GM12878 (cell line): ENCODE measurements around the gene NLRP6. TPM values are rescaled to one million over a fixed set of nuclear protein-coding genes. Genes with fewer than 3 reads are reported as not detected.
A peak's percentile ranks its signal among the peaks of the same experiment; 100 is the strongest.

Source experiments
- ATAC-seq: fragments of 200-7000 bp; cut with Tn5 transposase; 3 replicates; pipeline ENCODE4 v1.9.1; 2020; ENCODE audit warnings: mild to moderate bottlenecking, moderate library complexity
- BruUV-seq: library from RNA; stranded (reverse); fragments of 400-500 nt; replicated peaks from 2 replicates; lab custom pipeline; 2021; lab: Mats Ljungman, UMichigan
- CTCF ChIA-PET: fragments of 300-600 bp; sonication (Branson Sonifier 250); formaldehyde crosslinking; extraction: SDS; loops from one replicate; lab custom pipeline; 2021; ENCODE audit warnings: inconsistent platforms; lab: Yijun Ruan, JAX
- POLR2A ChIA-PET: fragments of 350-600 bp; formaldehyde crosslinking; extraction: SDS; loops from one replicate; lab custom pipeline; 2021; ENCODE audit warnings: inconsistent platforms; lab: Charles Lee
- RAD21 ChIA-PET: fragments of 300-600 bp; sonication (Branson Sonifier 250); formaldehyde crosslinking; loops from one replicate; lab custom pipeline; 2023; ENCODE audit warnings: antibody characterized with exemption; ENCODE audit not compliant: unreplicated experiment; lab: Charles Lee
- SMC1A ChIA-PET: fragments of 300-600 bp; sonication (Branson Sonifier 250); formaldehyde crosslinking; loops from one replicate; lab custom pipeline; 2023; ENCODE audit not compliant: unreplicated experiment, uncharacterized antibody; lab: Charles Lee
- DNase-seq: peaks from one replicate; pipeline ENCODE4 v3.0.0-alpha.2; 2011; ENCODE audit warnings: low read depth, low spot score
- FAIRE-seq: peaks from 3 replicates; lab custom pipeline; 2011; peaks lifted over from hg19 to GRCh38; lab: Jason Lieb, UNC
- H2AFZ ChIP-seq: 2 replicates; pipeline ENCODE4 v1.6.0; 2011; ENCODE audit warnings: low read depth, low read length, control low read depth; ENCODE audit not compliant: control insufficient read depth
- H3K27ac ChIP-seq: 2 replicates; pipeline ENCODE4 v1.5.1; 2011; ENCODE audit warnings: control low read depth; ENCODE audit not compliant: control insufficient read depth, insufficient read depth
- H3K27me3 ChIP-seq, 2 experiments: replicated peaks in 1 of 2; 2 replicates each; pipeline versions ENCODE4 v1.6.0 to v1.6.1; 2011; ENCODE audit warnings: low read length in 1 of 2; ENCODE audit not compliant: control insufficient read depth in 2 of 2, insufficient read depth in 2 of 2
- H3K36me3 ChIP-seq, 2 experiments: 2 replicates each; pipeline ENCODE4 v1.5.1; 2011; ENCODE audit warnings: low read length in 1 of 2; ENCODE audit not compliant: control insufficient read depth in 2 of 2, insufficient read depth in 2 of 2
- H3K4me1 ChIP-seq: 2 replicates; pipeline ENCODE4 v1.6.1; 2011; ENCODE audit warnings: mild to moderate bottlenecking, low read length, moderate library complexity, mixed read lengths; ENCODE audit not compliant: control insufficient read depth, insufficient read depth
- H3K4me2 ChIP-seq: 2 replicates; pipeline ENCODE4 v1.6.0; 2011; ENCODE audit warnings: control low read depth; ENCODE audit not compliant: control insufficient read depth, insufficient read depth
- H3K4me3 ChIP-seq: fragments of 200-600 bp; sonication (generic); 2 replicates; pipeline ENCODE4 v1.5.1; 2016
- H3K79me2 ChIP-seq: 2 replicates; pipeline ENCODE4 v1.6.0; 2011; ENCODE audit warnings: low read length; ENCODE audit not compliant: control insufficient read depth, insufficient read depth
- H3K9ac ChIP-seq: 2 replicates; pipeline ENCODE4 v1.8.0; 2011; ENCODE audit warnings: low read length, control low read depth, mixed read lengths; ENCODE audit not compliant: control insufficient read depth, insufficient read depth
- H3K9me3 ChIP-seq: replicated peaks from 3 replicates; pipeline ENCODE4 v1.5.1; 2011; ENCODE audit warnings: mild to moderate bottlenecking, low read length; ENCODE audit not compliant: control insufficient read depth, insufficient read depth
- H4K20me1 ChIP-seq: 2 replicates; pipeline ENCODE4 v1.6.0; 2011; ENCODE audit not compliant: control insufficient read depth, insufficient read depth
- EZH2 ChIP-seq: IDR thresholded peaks from 2 replicates; pipeline ENCODE4 v1.6.1; 2012; ENCODE audit warnings: low read depth, mild to moderate bottlenecking, control low read depth, inconsistent platforms, low read length, borderline replicate concordance; ENCODE audit not compliant: control insufficient read depth
- FOXM1 ChIP-seq: IDR thresholded peaks from 2 replicates; pipeline ENCODE4 v1.6.1; 2012; ENCODE audit warnings: low read depth, mild to moderate bottlenecking, inconsistent platforms, low read length, moderate library complexity
- HDAC6 ChIP-seq: fragments of 200-600 bp; sonication (generic); IDR thresholded peaks from one replicate; pipeline ENCODE4 v1.8.0; 2017; ENCODE audit warnings: antibody characterized with exemption; ENCODE audit not compliant: unreplicated experiment
- MTA3 ChIP-seq: IDR thresholded peaks from 2 replicates; pipeline ENCODE4 v1.6.1; 2012; ENCODE audit warnings: low read length, inconsistent platforms, borderline replicate concordance
- SMAD5 ChIP-seq: IDR thresholded peaks from 2 replicates; pipeline ENCODE4 v1.6.1; 2016; ENCODE audit warnings: antibody characterized with exemption, low read depth
- ZSCAN29 ChIP-seq: fragments of 450-650 bp; IDR thresholded peaks from 2 replicates; pipeline ENCODE4 v1.6.1; 2017; ENCODE audit warnings: mild to moderate bottlenecking, moderate library complexity
- WGBS: methylation state at CpG from one replicate; pipeline ENCODE4 v1.1.6; 2016; ENCODE audit warnings: low lambda C conversion rate; ENCODE audit not compliant: insufficient replicate concordance, insufficient coverage; ENCODE audit errors: missing lambda C conversion rate; 5-methylcytosine and 5-hydroxymethylcytosine counted together
- in situ Hi-C: fragments of 300-500 bp; cut with MboI; formaldehyde crosslinking; loops from 9 replicates; pipeline ENCODE4 v1.14.3; 2018; ENCODE audit warnings: mixed read lengths
- intact Hi-C: fragments of 100-400 bp; cut with micrococcal nuclease; formaldehyde crosslinking; loops from one replicate; pipeline ENCODE4 v1.14.2; 2022; ENCODE audit not compliant: unreplicated experiment
- polyA plus RNA-seq, 11 experiments: library from polyadenylated mRNA; depleted of rRNA in 4 of 11; unstranded in 6 of 11; stranded (reverse) in 5 of 11; fragments of >200 nt; fragmentation: Nextera tagmentation in 4 of 11; fragmentation: Illumina TruSeq in 1 of 11; extraction: Ambion mirVana in 4 of 11; extraction: Trizol in 1 of 11; gene quantifications; 1 replicate in 1 of 11; 2 replicates in 10 of 11; pipeline versions ENCODE4 v1.2.1 to v1.2.3, GENCODE V29; 2011 to 2016; ENCODE audit warnings: inconsistent platforms in 2 of 11, missing spikeins in 2 of 11, low read depth in 1 of 11
- total RNA-seq, 4 experiments: library from RNA; depleted of rRNA in 3 of 4; stranded (reverse); fragments of >200 nt in 3 of 4; fragmentation: Illumina TruSeq in 1 of 4; extraction: Trizol in 1 of 4; gene quantifications; 2 replicates each; pipeline versions ENCODE4 v1.2.1 to v1.2.3, GENCODE V29; 2013 to 2021
- TF ChIP-seq, protein P1 (sequence below): IDR thresholded peaks from 2 replicates; pipeline ENCODE4 v1.6.1; 2012; ENCODE audit warnings: low read depth, low read length, improper control_type of control experiment
- TF ChIP-seq, protein P2 (sequence below): fragments of 450-650 bp; IDR thresholded peaks from 2 replicates; pipeline ENCODE4 v1.6.1; 2018; ENCODE audit warnings: borderline replicate concordance, mild to moderate bottlenecking; ENCODE audit not compliant: partially characterized antibody
- TF ChIP-seq, protein P3 (sequence below): fragments of 150-350 bp; IDR thresholded peaks from 2 replicates; pipeline ENCODE4 v1.6.1; 2016; ENCODE audit warnings: low read depth, low read length

NLRP6 gene
- total and polyA plus RNA-seq, 10 of the 15 experiments (the other 5 are each of a cell fraction or from before 2014, with no cell fraction given): 0.03 to 0.11 TPM; not detected in 8

DNA sequence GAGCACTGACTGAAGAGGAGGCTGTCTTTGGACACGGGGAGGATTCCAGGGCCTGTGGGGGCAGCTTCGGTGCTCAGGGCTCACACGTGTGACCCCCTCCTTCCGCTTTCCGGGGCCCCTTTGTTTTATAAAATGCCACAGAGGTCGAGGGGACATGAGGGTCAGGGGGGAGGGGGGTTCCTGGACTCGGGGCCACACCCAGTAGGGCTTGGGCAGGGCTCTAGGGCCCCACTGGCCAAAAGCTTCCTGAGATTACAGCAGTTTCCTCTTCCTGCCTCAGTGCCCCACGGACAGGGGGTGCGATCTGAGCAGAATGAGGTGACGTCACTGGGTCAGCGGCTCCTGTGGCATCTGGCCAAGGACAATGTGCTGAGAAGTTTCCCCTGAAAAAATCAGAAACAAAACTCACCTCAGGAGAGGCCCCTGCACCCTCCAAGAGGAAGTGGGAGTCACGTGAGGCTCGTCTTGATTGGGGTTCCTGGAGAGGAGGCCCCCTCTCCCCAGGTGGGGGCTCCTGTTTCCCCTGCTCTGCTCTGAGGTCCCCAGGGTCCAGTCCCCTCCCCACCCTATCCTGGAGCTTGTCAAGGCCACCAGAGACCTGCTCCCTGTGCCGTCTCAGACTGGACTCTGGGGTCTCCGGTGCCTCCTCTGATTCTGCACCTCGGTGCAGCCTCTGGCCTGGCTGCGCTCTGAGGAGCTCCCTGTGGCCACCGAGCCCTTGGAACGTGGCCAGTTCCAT lies 48.8 kb downstream of the NLRP6 start (continued):
- TF ChIP-seq SMAD5 (0 out of 2 replicates have a peak, but pooled peaks have one; percentile 41), HDAC6 (no peak), ZSCAN29 (no peak), FOXM1 (peak; percentile 75)
- TF ChIP-seq, protein P1, sequence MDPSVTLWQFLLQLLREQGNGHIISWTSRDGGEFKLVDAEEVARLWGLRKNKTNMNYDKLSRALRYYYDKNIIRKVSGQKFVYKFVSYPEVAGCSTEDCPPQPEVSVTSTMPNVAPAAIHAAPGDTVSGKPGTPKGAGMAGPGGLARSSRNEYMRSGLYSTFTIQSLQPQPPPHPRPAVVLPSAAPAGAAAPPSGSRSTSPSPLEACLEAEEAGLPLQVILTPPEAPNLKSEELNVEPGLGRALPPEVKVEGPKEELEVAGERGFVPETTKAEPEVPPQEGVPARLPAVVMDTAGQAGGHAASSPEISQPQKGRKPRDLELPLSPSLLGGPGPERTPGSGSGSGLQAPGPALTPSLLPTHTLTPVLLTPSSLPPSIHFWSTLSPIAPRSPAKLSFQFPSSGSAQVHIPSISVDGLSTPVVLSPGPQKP: 0 out of 2 replicates have a peak, but pooled peaks have one; percentile 51
- TF ChIP-seq, protein P2, sequence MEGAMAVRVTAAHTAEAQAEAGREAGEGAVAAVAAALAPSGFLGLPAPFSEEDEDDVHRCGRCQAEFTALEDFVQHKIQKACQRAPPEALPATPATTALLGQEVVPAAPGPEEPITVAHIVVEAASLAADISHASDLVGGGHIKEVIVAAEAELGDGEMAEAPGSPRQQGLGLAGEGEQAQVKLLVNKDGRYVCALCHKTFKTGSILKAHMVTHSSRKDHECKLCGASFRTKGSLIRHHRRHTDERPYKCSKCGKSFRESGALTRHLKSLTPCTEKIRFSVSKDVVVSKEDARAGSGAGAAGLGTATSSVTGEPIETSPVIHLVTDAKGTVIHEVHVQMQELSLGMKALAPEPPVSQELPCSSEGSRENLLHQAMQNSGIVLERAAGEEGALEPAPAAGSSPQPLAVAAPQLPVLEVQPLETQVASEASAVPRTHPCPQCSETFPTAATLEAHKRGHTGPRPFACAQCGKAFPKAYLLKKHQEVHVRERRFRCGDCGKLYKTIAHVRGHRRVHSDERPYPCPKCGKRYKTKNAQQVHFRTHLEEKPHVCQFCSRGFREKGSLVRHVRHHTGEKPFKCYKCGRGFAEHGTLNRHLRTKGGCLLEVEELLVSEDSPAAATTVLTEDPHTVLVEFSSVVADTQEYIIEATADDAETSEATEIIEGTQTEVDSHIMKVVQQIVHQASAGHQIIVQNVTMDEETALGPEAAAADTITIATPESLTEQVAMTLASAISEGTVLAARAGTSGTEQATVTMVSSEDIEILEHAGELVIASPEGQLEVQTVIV: no peak

DNA sequence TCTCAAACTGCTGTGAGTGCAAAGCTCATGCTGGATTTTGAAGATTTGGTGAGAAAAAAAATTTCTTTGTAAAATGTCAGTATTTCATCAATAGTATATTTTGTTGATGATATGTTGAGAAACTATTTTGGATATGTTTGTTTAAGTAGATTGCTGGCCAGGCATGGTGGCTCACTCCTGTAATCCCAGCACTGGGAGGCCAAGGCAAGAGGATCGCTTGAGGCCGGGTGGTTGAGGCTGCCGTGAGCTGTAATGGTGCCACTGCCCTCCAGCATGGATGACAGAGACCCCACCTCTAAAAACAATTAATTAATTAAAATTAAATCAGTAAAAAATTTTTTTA lies 49.3 kb downstream of the NLRP6 start:
- no peak for ATAC-seq
- H3K27me3 ChIP-seq: no peaks in the 10 kb centered on the region
- 100% methylated on average over 3 of the region's 3 CpGs for WGBS
- FAIRE-seq: no peak
- H3K9ac ChIP-seq: peak overlapping the region; percentile 98
- H3K79me2 ChIP-seq: peaks cover 4% of the 10 kb centered on the region
- peak overlapping the region; percentile 80 for H2AFZ ChIP-seq
- peaks cover 3% of the 10 kb centered on the region; the same call in 1 of the 3 replicates for H3K9me3 ChIP-seq
- H3K4me2 ChIP-seq: peak overlapping the region; percentile 100
- no peaks in the 10 kb centered on the region for H3K36me3 ChIP-seq
- ChIA-PET SMC1A (interaction anchor here (0.7 to 4.5 kb wide), 6 partner anchors 11 to 60 kb away, joined by 3 to 42 read pairs (median 16); no protein-coding TSS in a partner anchor), RAD21 (interaction anchor here (1.0 to 5.2 kb wide), 10 partner anchors 10 to 60 kb away, joined by 3 to 68 read pairs (median 6); partner anchors contain the start of gene IFITM2), POLR2A (interaction anchor here (0.8 to 6.0 kb wide), 10 partner anchors 10 to 77 kb away, joined by 3 to 86 read pairs (median 7); partner anchors contain the start of gene IFITM2), CTCF (interaction anchor here (0.6 to 5.4 kb wide), 11 partner anchors 11 to 120 kb away, joined by 3 to 43 read pairs (median 4); partner anchors contain the start of genes BET1L, PGGHG and RIC8A)
- H3K4me1 ChIP-seq: peaks cover 51% of the 10 kb centered on the region
- peak overlapping the region; percentile 100 for H3K27ac ChIP-seq
- TF ChIP-seq MTA3: 0 out of 2 replicates have a peak, but pooled peaks have one; percentile 58
- TF ChIP-seq, protein P3, sequence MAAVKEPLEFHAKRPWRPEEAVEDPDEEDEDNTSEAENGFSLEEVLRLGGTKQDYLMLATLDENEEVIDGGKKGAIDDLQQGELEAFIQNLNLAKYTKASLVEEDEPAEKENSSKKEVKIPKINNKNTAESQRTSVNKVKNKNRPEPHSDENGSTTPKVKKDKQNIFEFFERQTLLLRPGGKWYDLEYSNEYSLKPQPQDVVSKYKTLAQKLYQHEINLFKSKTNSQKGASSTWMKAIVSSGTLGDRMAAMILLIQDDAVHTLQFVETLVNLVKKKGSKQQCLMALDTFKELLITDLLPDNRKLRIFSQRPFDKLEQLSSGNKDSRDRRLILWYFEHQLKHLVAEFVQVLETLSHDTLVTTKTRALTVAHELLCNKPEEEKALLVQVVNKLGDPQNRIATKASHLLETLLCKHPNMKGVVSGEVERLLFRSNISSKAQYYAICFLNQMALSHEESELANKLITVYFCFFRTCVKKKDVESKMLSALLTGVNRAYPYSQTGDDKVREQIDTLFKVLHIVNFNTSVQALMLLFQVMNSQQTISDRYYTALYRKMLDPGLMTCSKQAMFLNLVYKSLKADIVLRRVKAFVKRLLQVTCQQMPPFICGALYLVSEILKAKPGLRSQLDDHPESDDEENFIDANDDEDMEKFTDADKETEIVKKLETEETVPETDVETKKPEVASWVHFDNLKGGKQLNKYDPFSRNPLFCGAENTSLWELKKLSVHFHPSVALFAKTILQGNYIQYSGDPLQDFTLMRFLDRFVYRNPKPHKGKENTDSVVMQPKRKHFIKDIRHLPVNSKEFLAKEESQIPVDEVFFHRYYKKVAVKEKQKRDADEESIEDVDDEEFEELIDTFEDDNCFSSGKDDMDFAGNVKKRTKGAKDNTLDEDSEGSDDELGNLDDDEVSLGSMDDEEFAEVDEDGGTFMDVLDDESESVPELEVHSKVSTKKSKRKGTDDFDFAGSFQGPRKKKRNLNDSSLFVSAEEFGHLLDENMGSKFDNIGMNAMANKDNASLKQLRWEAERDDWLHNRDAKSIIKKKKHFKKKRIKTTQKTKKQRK: no peak
- no peak for TF ChIP-seq EZH2
- peak overlapping the region; percentile 56; the same call in 1 of the 2 replicates for H3K4me3 ChIP-seq
- in situ Hi-C loops (no loop called here), intact Hi-C loops (loop anchor here (1.0 kb wide), 1 partner anchor 23 kb away; no protein-coding TSS in a partner anchor)
- BruUV-seq: no TSS peak
- DNase-seq: no peak
- H4K20me1 ChIP-seq: no peaks in the 10 kb centered on the region
